ENCODE results near the gene BMP6. TPM values are rescaled to one million over a fixed set of nuclear protein-coding genes. Genes with fewer than 3 reads are reported as not detected.

BMP6 gene
- total RNA-seq, 1 experiment from 2014 or later: 13.6 TPM

- DNase-seq (ENCODE audit: low read depth, low spot score) (no peak), ATAC-seq (no peak)
Observed at GRCh38 chr6:7899101-7899888, 173.4 kb downstream of the BMP6 start.

DNA sequence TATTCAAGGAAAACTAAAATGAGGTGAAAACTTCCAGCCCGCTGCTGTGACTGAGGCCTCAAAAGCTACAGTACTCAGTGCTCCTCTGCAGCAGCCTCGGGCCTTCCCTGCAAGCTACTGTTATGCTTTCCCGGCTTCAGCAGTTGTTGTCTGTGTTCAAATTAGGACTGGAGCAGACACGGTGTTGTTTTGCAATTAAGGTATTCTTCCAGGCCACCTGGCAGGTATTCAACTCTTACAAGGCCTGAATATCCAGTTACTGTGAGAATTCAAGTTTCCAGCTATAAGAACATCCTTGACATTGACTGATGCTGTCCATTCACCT is 174.0 kb downstream of the BMP6 start:
- intact Hi-C loops (cut with micrococcal nuclease; ENCODE audit: unreplicated experiment): no loop called here
- no TSS peak for BruUV-seq (replicated peaks)
- DNase-seq (ENCODE audit: low read depth, low spot score) (no peak), ATAC-seq (no peak)
- Histone ChIP-seq H3K4me1 (ENCODE audit: control insufficient read depth, insufficient read depth, low read length) (no peaks in the 10 kb centered on the region), H3K4me3 (ENCODE audit: low read depth in 2 of 2, low read length in 2 of 2) (no peak overlapping the region), H3K27ac (ENCODE audit: low read length) (no peak overlapping the region), H3K27me3 (ENCODE audit: control insufficient read depth, insufficient read depth, low read length) (no peaks in the 10 kb centered on the region), H3K36me3 (ENCODE audit: control insufficient read depth, insufficient read depth, low read length) (peaks cover 50% of the 10 kb centered on the region), H3K9me3 (ENCODE audit: control insufficient read depth, insufficient read depth, low read depth, low read length) (no peaks in the 10 kb centered on the region)
- in situ Hi-C loops (cut with HindIII; ENCODE audit: low pct_unique_long_range_greater_than_20kb, low sequenced_read_pairs): no loop called here
- TF ChIP-seq TCF7L2 (IDR thresholded peaks at IDR 0.05; ENCODE audit: low read depth, low read length): no peak
- no peak for TF ChIP-seq CTCF (IDR thresholded peaks at IDR 0.05)
- TF ChIP-seq POLR2AphosphoS5 (IDR thresholded peaks at IDR 0.05; ENCODE audit: low read depth, low read length): no peak
- TF ChIP-seq SIN3A (IDR thresholded peaks at IDR 0.05; ENCODE audit: borderline replicate concordance, insufficient read depth, low read depth, low read length): no peak
- TF ChIP-seq REST (IDR thresholded peaks at IDR 0.05; ENCODE audit: insufficient read depth in 1 of 2, low read depth in 2 of 2, low read length in 1 of 2): no peak
- ChIA-PET CTCF (interaction anchor here (0.5 to 0.8 kb wide), 2 partner anchors 19 to 106 kb away, joined by 4 to 8 read pairs; no protein-coding TSS in a partner anchor), POLR2A (no interaction called here)

More at GRCh38 chr6:7899101-7899888, 173.4 kb downstream of the BMP6 start:
- H3K4me3 ChIP-seq (ENCODE audit: low read depth in 2 of 2, low read length in 2 of 2): no peak overlapping the region
- CTCF ChIA-PET: interaction anchor here (0.8 kb wide), 1 partner anchor 107 kb away, joined by 4 read pairs; no protein-coding TSS in a partner anchor
- no peaks in the 10 kb centered on the region for H3K9me3 ChIP-seq (ENCODE audit: control insufficient read depth, insufficient read depth, low read depth, low read length)
- H3K36me3 ChIP-seq (ENCODE audit: control insufficient read depth, insufficient read depth, low read length): peaks cover 50% of the 10 kb centered on the region
- intact Hi-C loops (cut with micrococcal nuclease; ENCODE audit: unreplicated experiment) (no loop called here), in situ Hi-C loops (cut with HindIII; ENCODE audit: low pct_unique_long_range_greater_than_20kb, low sequenced_read_pairs) (no loop called here)
- POLR2A ChIA-PET: no interaction called here
- no peaks in the 10 kb centered on the region for H3K27me3 ChIP-seq (ENCODE audit: control insufficient read depth, insufficient read depth, low read length)
- no TSS peak for BruUV-seq (replicated peaks)
- no peak overlapping the region for H3K27ac ChIP-seq (ENCODE audit: low read length)
- TF ChIP-seq REST (IDR thresholded peaks at IDR 0.05; ENCODE audit: insufficient read depth in 1 of 2, low read depth in 2 of 2, low read length in 1 of 2): no peak
- TF ChIP-seq POLR2AphosphoS5 (IDR thresholded peaks at IDR 0.05; ENCODE audit: low read depth, low read length): no peak
- no peak for TF ChIP-seq TCF7L2 (IDR thresholded peaks at IDR 0.05; ENCODE audit: low read depth, low read length)
- TF ChIP-seq CTCF (IDR thresholded peaks at IDR 0.05): no peak; the same call in 1 of the 2 replicates
- TF ChIP-seq SIN3A (IDR thresholded peaks at IDR 0.05; ENCODE audit: borderline replicate concordance, insufficient read depth, low read depth, low read length): no peak
- no peaks in the 10 kb centered on the region for H3K4me1 ChIP-seq (ENCODE audit: control insufficient read depth, insufficient read depth, low read length)
